Astrocyte (in vitro differentiated cells and primary cell): ENCODE results near the gene PTPRD. TPM values are rescaled to one million over a fixed set of nuclear protein-coding genes. Genes with fewer than 3 reads are reported as not detected.

Source experiments
- DNase-seq: peaks from one replicate; pipeline ENCODE4 v3.0.0-alpha.2; 2010; ENCODE audit warnings: low read depth
- FAIRE-seq: peaks from 2 replicates; lab custom pipeline; 2011; peaks lifted over from hg19 to GRCh38; lab: Jason Lieb, UNC
- H2AFZ ChIP-seq: 2 replicates; pipeline ENCODE4 v1.6.0; 2012; ENCODE audit warnings: low read depth, low read length, inconsistent platforms
- H3K27ac ChIP-seq: 2 replicates; pipeline ENCODE4 v1.5.1; 2011; ENCODE audit warnings: low read depth, low read length, inconsistent platforms
- H3K27me3 ChIP-seq: 2 replicates; pipeline ENCODE4 v1.6.0; 2011; ENCODE audit warnings: low read length, inconsistent platforms; ENCODE audit not compliant: insufficient read depth
- H3K36me3 ChIP-seq: 2 replicates; pipeline ENCODE4 v1.5.1; 2011; ENCODE audit warnings: low read length, inconsistent platforms; ENCODE audit not compliant: insufficient read depth
- H3K4me1 ChIP-seq: 2 replicates; pipeline ENCODE4 v1.5.1; 2011; ENCODE audit warnings: low read length, inconsistent platforms; ENCODE audit not compliant: insufficient read depth
- H3K4me2 ChIP-seq: 2 replicates; pipeline ENCODE4 v1.6.0; 2012; ENCODE audit warnings: low read length, inconsistent platforms
- H3K4me3 ChIP-seq: 2 replicates; pipeline ENCODE4 v1.5.1; 2011; ENCODE audit warnings: low read depth, mild to moderate bottlenecking, low read length, inconsistent platforms; ENCODE audit not compliant: insufficient read depth
- H3K79me2 ChIP-seq: 2 replicates; pipeline ENCODE4 v1.6.0; 2012; ENCODE audit warnings: mild to moderate bottlenecking, low read length, inconsistent platforms; ENCODE audit not compliant: insufficient read depth
- H3K9ac ChIP-seq: 2 replicates; pipeline ENCODE4 v1.6.0; 2012; ENCODE audit warnings: mild to moderate bottlenecking, low read length, inconsistent platforms
- H3K9me3 ChIP-seq: 2 replicates; pipeline ENCODE4 v1.5.1; 2012; ENCODE audit warnings: low read depth, mild to moderate bottlenecking, low read length, inconsistent platforms; ENCODE audit not compliant: insufficient read depth
- H4K20me1 ChIP-seq: 2 replicates; pipeline ENCODE4 v1.6.0; 2012; ENCODE audit warnings: low read length, inconsistent platforms; ENCODE audit not compliant: insufficient read depth
- H3K27ac Mint-ChIP-seq: one replicate; pipeline ENCODE4 v1.8.0; 2021; ENCODE audit warnings: mild to moderate bottlenecking, mixed read lengths; ENCODE audit not compliant: unreplicated experiment
- H3K27me3 Mint-ChIP-seq: one replicate; pipeline ENCODE4 v1.8.0; 2021; ENCODE audit warnings: low read depth, mixed read lengths; ENCODE audit not compliant: unreplicated experiment
- H3K36me3 Mint-ChIP-seq: one replicate; pipeline ENCODE4 v1.8.0; 2021; ENCODE audit warnings: low read depth, mixed read lengths; ENCODE audit not compliant: unreplicated experiment
- H3K4me1 Mint-ChIP-seq: one replicate; pipeline ENCODE4 v1.8.0; 2021; ENCODE audit warnings: low read depth, mixed read lengths; ENCODE audit not compliant: unreplicated experiment
- H3K4me3 Mint-ChIP-seq: one replicate; pipeline ENCODE4 v1.8.0; 2021; ENCODE audit warnings: mild to moderate bottlenecking, moderate library complexity, mixed read lengths; ENCODE audit not compliant: unreplicated experiment
- H3K9me3 Mint-ChIP-seq: one replicate; pipeline ENCODE4 v1.8.0; 2021; ENCODE audit warnings: mild to moderate bottlenecking, mixed read lengths; ENCODE audit not compliant: unreplicated experiment
- EZH2 ChIP-seq: IDR thresholded peaks from 2 replicates; pipeline ENCODE4 v1.6.1; 2012; ENCODE audit warnings: mild to moderate bottlenecking, low read length, inconsistent platforms; ENCODE audit not compliant: insufficient read depth
- total RNA-seq: library from RNA; stranded (reverse); gene quantifications from 2 replicates; pipeline ENCODE4 v1.2.1, GENCODE V29; 2021
- TF ChIP-seq, protein P1 (sequence below): IDR thresholded peaks from 2 replicates; pipeline ENCODE4 v1.5.1; 2011; ENCODE audit warnings: low read depth, mild to moderate bottlenecking, inconsistent platforms, low read length, moderate library complexity; ENCODE audit not compliant: insufficient read depth

The PTPRD gene
- total RNA-seq, 1 donor from 2014 or later = 88.1 TPM

- Mint-ChIP-seq H3K36me3 (no peaks in the 10 kb centered on the region), H3K27ac (no peak overlapping the region), H3K4me3 (no peak overlapping the region), H3K27me3 (no peaks in the 10 kb centered on the region), H3K9me3 (no peaks in the 10 kb centered on the region), H3K4me1 (no peaks in the 10 kb centered on the region)
- no peak overlapping the region for H3K27ac ChIP-seq
- no peaks in the 10 kb centered on the region for H3K4me1 ChIP-seq
- H3K79me2 ChIP-seq = no peaks in the 10 kb centered on the region
- no peaks in the 10 kb centered on the region for H3K9me3 ChIP-seq
- no peaks in the 10 kb centered on the region for H3K36me3 ChIP-seq
- no peak for DNase-seq
- H2AFZ ChIP-seq = no peak overlapping the region
- no peak overlapping the region for H3K9ac ChIP-seq
- H3K4me3 ChIP-seq = no peak overlapping the region
- H3K27me3 ChIP-seq = no peaks in the 10 kb centered on the region
- no peak for FAIRE-seq
- no peak overlapping the region for H3K4me2 ChIP-seq
- no peaks in the 10 kb centered on the region for H4K20me1 ChIP-seq
- TF ChIP-seq, protein P1, sequence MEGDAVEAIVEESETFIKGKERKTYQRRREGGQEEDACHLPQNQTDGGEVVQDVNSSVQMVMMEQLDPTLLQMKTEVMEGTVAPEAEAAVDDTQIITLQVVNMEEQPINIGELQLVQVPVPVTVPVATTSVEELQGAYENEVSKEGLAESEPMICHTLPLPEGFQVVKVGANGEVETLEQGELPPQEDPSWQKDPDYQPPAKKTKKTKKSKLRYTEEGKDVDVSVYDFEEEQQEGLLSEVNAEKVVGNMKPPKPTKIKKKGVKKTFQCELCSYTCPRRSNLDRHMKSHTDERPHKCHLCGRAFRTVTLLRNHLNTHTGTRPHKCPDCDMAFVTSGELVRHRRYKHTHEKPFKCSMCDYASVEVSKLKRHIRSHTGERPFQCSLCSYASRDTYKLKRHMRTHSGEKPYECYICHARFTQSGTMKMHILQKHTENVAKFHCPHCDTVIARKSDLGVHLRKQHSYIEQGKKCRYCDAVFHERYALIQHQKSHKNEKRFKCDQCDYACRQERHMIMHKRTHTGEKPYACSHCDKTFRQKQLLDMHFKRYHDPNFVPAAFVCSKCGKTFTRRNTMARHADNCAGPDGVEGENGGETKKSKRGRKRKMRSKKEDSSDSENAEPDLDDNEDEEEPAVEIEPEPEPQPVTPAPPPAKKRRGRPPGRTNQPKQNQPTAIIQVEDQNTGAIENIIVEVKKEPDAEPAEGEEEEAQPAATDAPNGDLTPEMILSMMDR = no peak
- no peak for TF ChIP-seq EZH2
Measured at GRCh38 chr9:8708728-8709127, 1904.1 kb downstream of the PTPRD start.

GRCh38 chr9:8706998-8707397 lies 1905.8 kb downstream of the PTPRD start:
- H3K27ac ChIP-seq = no peak overlapping the region
- no peak overlapping the region for H3K9ac ChIP-seq
- H3K27me3 ChIP-seq = no peaks in the 10 kb centered on the region
- H4K20me1 ChIP-seq = no peaks in the 10 kb centered on the region
- H3K4me3 ChIP-seq = no peak overlapping the region
- no peak for DNase-seq
- no peaks in the 10 kb centered on the region for H3K9me3 ChIP-seq
- no peaks in the 10 kb centered on the region for H3K36me3 ChIP-seq
- Mint-ChIP-seq H3K27me3 (no peaks in the 10 kb centered on the region), H3K4me3 (no peak overlapping the region), H3K27ac (no peak overlapping the region), H3K36me3 (no peaks in the 10 kb centered on the region), H3K4me1 (no peaks in the 10 kb centered on the region), H3K9me3 (no peaks in the 10 kb centered on the region)
- H3K4me1 ChIP-seq = no peaks in the 10 kb centered on the region
- no peak overlapping the region for H3K4me2 ChIP-seq
- no peaks in the 10 kb centered on the region for H3K79me2 ChIP-seq
- no peak overlapping the region for H2AFZ ChIP-seq
- FAIRE-seq = no peak
- TF ChIP-seq, protein P1 = no peak
- no peak for TF ChIP-seq EZH2

DNA sequence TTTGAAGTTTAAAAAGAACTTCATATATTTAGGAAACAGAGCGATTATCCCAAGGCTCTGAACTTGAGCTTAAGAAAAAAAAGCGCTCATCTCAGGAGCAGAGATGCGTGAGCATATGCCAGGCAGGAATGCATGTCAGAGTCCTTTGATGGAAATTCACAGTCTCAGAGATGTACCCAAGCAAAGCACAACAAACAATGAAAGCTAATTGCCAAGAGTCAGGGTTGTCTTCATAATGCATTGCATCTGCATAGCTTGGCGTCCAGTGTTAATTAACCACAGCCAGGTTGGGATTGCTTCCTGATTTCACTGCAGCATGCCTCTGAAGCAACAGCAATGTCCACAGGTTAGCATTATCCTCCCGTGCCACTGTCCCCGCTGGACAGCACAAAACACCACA lies 1906.3 kb downstream of the PTPRD start:
- Mint-ChIP-seq H3K27me3 (no peaks in the 10 kb centered on the region), H3K9me3 (no peaks in the 10 kb centered on the region), H3K27ac (no peak overlapping the region), H3K36me3 (no peaks in the 10 kb centered on the region), H3K4me1 (no peaks in the 10 kb centered on the region), H3K4me3 (no peak overlapping the region)
- FAIRE-seq = no peak
- Histone ChIP-seq H3K9ac (no peak overlapping the region), H3K4me2 (no peak overlapping the region), H3K36me3 (no peaks in the 10 kb centered on the region), H3K79me2 (no peaks in the 10 kb centered on the region), H3K27ac (no peak overlapping the region), H4K20me1 (no peaks in the 10 kb centered on the region), H3K4me3 (no peak overlapping the region), H3K4me1 (no peaks in the 10 kb centered on the region), H3K9me3 (no peaks in the 10 kb centered on the region), H2AFZ (no peak overlapping the region), H3K27me3 (no peaks in the 10 kb centered on the region)
- TF ChIP-seq, protein P1 = no peak
- TF ChIP-seq EZH2 = no peak
- DNase-seq = no peak
